Hepatocyte (in vitro differentiated cells): ENCODE data around the gene POU6F2.

Experiments
- CTCF ChIP-seq: fragments of 200-600 bp; sonication (generic); IDR thresholded peaks from 2 replicates; pipeline ENCODE4 v1.5.1; 2016; ENCODE audit warnings: antibody characterized with exemption, mild to moderate bottlenecking; ENCODE audit not compliant: poor library complexity
- EZH2 ChIP-seq: fragments of 200-600 bp; sonication (generic); IDR thresholded peaks from 2 replicates; pipeline ENCODE4 v1.6.1; 2016; ENCODE audit warnings: antibody characterized with exemption, mild to moderate bottlenecking, borderline replicate concordance
- EZH2phosphoT487 ChIP-seq: fragments of 200-600 bp; sonication (generic); IDR thresholded peaks from one replicate; pipeline ENCODE4 v1.6.1; 2018; ENCODE audit warnings: antibody characterized with exemption, mild to moderate bottlenecking, low read depth, moderate library complexity; ENCODE audit not compliant: unreplicated experiment, severe bottlenecking

DNA sequence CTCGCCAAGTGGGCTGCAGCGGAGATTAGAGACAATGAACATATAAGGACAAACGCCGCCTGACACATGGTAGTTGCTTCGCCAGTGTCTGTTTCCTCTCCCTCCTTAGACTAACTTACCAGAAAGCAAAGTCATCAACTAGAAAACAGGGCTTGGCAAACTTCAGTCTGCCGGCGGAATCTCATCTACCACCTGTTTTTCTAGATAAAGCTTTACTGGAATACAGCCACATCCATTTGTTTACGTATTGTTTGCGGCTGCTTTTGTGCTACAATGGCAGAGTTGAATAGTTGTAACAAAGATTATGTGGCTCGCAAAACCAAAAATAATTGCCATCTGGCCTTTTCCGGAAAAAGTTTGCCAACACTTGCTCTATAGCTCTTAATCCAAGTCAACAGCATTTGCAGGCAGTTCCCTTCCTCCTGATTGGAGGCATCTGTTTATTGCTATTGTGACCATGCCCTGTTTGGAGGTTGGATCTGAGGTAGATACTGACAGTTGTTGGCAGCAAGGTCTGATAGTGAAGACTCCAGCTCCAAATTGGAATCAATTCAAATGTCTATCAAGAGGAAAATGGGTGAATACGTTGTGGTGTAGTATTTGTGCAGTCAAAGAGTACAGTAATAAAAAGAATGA lies 260.6 kb downstream of the POU6F2 start:
- TF ChIP-seq EZH2 (no peak), CTCF (no peak), EZH2phosphoT487 (no peak)
